Hepatocyte (in vitro differentiated cells): ENCODE data around the gene DCBLD1.

Experiments used
- EZH2phosphoT487 ChIP-seq: fragments of 200-600 bp; sonication (generic); IDR thresholded peaks from one replicate; pipeline ENCODE4 v1.6.1; 2018; ENCODE audit warnings: antibody characterized with exemption, mild to moderate bottlenecking, low read depth, moderate library complexity; ENCODE audit not compliant: unreplicated experiment, severe bottlenecking
- TF ChIP-seq, protein P1 (sequence below): fragments of 200-600 bp; sonication (generic); IDR thresholded peaks from 2 replicates; pipeline ENCODE4 v1.5.1; 2016; ENCODE audit warnings: antibody characterized with exemption, mild to moderate bottlenecking; ENCODE audit not compliant: poor library complexity

DNA sequence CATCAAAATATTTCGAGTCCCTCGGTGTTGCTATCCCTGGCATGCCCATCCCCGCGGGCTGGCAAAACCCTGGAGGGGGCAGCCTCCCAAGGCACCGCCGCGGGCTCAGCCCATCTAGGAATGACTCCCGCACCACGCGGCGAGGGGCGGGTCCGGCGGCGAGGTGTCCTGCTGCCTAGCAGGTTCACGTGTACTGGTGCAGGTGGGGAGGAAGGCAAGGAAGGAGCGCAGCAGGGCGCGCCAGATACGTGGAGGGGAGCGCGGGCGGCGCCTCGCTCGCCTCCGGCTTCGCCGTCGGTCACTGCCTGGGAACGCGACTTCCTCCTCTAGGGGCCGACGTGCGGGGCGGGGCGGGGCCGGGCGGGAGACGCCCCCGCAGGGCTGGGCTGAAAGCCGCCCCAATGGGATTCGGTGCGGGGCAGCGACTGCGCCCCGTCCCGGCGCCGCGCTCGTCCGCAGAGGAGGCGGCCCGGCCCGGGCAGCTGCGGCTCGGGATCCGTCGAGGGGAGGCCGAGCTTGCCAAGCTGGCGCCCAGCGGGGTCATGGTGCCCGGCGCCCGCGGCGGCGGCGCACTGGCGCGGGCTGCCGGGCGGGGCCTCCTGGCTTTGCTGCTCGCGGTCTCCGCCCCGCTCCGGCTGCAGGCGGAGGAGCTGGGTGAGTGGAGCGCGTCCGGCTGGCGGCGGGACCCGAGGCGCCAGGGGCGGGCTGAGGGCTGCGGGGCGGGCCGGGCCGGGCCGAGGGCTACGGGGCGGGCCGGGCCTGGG, at the start of gene DCBLD1:
- TF ChIP-seq, protein P1, sequence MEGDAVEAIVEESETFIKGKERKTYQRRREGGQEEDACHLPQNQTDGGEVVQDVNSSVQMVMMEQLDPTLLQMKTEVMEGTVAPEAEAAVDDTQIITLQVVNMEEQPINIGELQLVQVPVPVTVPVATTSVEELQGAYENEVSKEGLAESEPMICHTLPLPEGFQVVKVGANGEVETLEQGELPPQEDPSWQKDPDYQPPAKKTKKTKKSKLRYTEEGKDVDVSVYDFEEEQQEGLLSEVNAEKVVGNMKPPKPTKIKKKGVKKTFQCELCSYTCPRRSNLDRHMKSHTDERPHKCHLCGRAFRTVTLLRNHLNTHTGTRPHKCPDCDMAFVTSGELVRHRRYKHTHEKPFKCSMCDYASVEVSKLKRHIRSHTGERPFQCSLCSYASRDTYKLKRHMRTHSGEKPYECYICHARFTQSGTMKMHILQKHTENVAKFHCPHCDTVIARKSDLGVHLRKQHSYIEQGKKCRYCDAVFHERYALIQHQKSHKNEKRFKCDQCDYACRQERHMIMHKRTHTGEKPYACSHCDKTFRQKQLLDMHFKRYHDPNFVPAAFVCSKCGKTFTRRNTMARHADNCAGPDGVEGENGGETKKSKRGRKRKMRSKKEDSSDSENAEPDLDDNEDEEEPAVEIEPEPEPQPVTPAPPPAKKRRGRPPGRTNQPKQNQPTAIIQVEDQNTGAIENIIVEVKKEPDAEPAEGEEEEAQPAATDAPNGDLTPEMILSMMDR, result no peak
- no peak for TF ChIP-seq EZH2phosphoT487
